Kidney (tissue), 14 donors: ENCODE results near the gene MBD3L3. TPM values are rescaled to one million over a fixed set of nuclear protein-coding genes. Genes with fewer than 3 reads are reported as not detected.
"Not testable (repeated sequence)": the region's sequence is repeated elsewhere in the genome, so short reads cannot be mapped to it uniquely, and the experiment has no call there.

Experiments used
- DNase-seq, 5 donors: peaks; one replicate each; pipeline ENCODE4 v3.0.0-alpha.2; 2013 to 2020
- FAIRE-seq: peaks from 2 replicates; lab custom pipeline; 2012; peaks lifted over from hg19 to GRCh38; lab: Jason Lieb, UNC
- H3K27ac ChIP-seq, 2 donors: one replicate each; pipeline ENCODE4 v1.7.0; 2013; ENCODE audit warnings: low read depth in 2 of 2, low read length in 2 of 2, inconsistent platforms in 1 of 2
- H3K27me3 ChIP-seq: one replicate; pipeline ENCODE4 v1.7.1; 2013; ENCODE audit warnings: low read length, inconsistent platforms; ENCODE audit not compliant: control insufficient read depth, insufficient read depth
- H3K36me3 ChIP-seq, 3 donors: one replicate each; pipeline versions ENCODE4 v1.7.0 to v1.7.1; 2013; ENCODE audit warnings: low read length in 3 of 3, control low read depth in 1 of 3, inconsistent platforms in 1 of 3; ENCODE audit not compliant: insufficient read depth in 3 of 3, control insufficient read depth in 2 of 3
- H3K4me1 ChIP-seq, 3 donors: one replicate each; pipeline versions ENCODE4 v1.7.0 to v1.7.1; 2013; ENCODE audit warnings: low read length in 3 of 3, inconsistent platforms in 1 of 3, low read depth in 1 of 3; ENCODE audit not compliant: control insufficient read depth in 2 of 3, insufficient read depth in 2 of 3
- H3K4me3 ChIP-seq, 3 donors: one replicate each; pipeline versions ENCODE4 v1.7.0 to v1.8.1; 2013; ENCODE audit warnings: low read length in 3 of 3, control low read depth in 1 of 3, inconsistent platforms in 1 of 3
- H3K9ac ChIP-seq, 3 donors: one replicate each; pipeline versions ENCODE4 v1.7.0 to v1.7.1; 2013; ENCODE audit warnings: low read length in 3 of 3, control low read depth in 1 of 3, inconsistent platforms in 1 of 3
- H3K9me3 ChIP-seq, 3 donors: one replicate each; pipeline versions ENCODE4 v1.7.0 to v1.7.1; 2013; ENCODE audit warnings: low read length in 3 of 3, control low read depth in 1 of 3, inconsistent platforms in 1 of 3; ENCODE audit not compliant: control insufficient read depth in 2 of 3, insufficient read depth in 1 of 3
- intact Hi-C: fragments of 100-400 bp; cut with DNase I; formaldehyde crosslinking; loops from one replicate; pipeline ENCODE4 v1.11.1; 2022
- polyA plus RNA-seq: library from polyadenylated mRNA; stranded (reverse); fragments of 350-450 nt; fragmentation: Illumina TruSeq; extraction: RNeasy Lipid Tissue Mini Kit (QIAGEN cat#74804); gene quantifications from one replicate; pipeline ENCODE4 v1.2.3, GENCODE V29; 2014; ENCODE audit warnings: low read depth, low replicate concordance; ENCODE audit not compliant: insufficient read depth
- total RNA-seq: library from RNA; stranded (reverse); fragmentation: NEBNext Ultra II Directional; extraction: Animal tissue kit (Norgen Biotek cat#: 25700); gene quantifications from one replicate; pipeline ENCODE4 v1.2.1, GENCODE V29; 2021
- TF ChIP-seq, protein P1 (sequence below): IDR thresholded peaks from 3 replicates; pipeline ENCODE4 v1.5.1; 2012; ENCODE audit warnings: mild to moderate bottlenecking, moderate library complexity, borderline replicate concordance; ENCODE audit not compliant: insufficient read depth; ENCODE audit errors: extremely low read depth
- donor health status: control.
- donor health status: control.
- donor health status: control.
- donor health status: control.
- donor health status: control.
- donor health status: DM: yes; HTN: yes; CAD: no.
- donor health status: Normal renal cell carcinoma (clear cell type).

Gene MBD3L3
- total and polyA plus RNA-seq, 2 donors from 2014 or later = not detected

DNA sequence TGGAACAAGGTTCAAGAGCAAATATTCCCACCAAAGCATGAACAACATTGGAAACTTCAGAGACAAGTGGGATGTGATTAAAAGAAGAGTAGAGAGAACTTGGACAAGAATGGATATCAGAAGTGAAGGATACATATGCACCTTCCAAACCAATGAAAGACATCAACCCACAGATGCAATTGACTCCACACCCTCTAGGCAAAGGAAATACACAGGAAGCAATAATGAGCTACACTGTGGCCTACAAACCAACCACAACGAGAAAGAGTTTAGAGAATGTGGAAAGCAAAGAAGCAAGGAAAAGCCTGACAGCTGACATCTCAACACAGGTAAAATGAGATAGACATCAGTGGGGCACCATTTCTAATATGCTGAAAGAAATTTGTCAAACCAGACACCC is 29.7 kb downstream of the MBD3L3 start:
- intact Hi-C loops, H3K36me3 ChIP-seq, FAIRE-seq, H3K27ac ChIP-seq, H3K9ac ChIP-seq, H3K9me3 ChIP-seq, H3K4me3 ChIP-seq, DNase-seq, H3K27me3 ChIP-seq, H3K4me1 ChIP-seq: not testable (repeated sequence)

GRCh38 chr19:7021331-7021730 is 37.1 kb downstream of the MBD3L3 start, which contains the start of gene MBD3L2B:
Gene MBD3L2B, minus strand, starts transcription at chr19:7021431. Its CDS starts 34 bp downstream, at chr19:7021397.
- H3K4me3 ChIP-seq, H3K27me3 ChIP-seq, FAIRE-seq, H3K9ac ChIP-seq, H3K36me3 ChIP-seq, intact Hi-C loops, DNase-seq, H3K9me3 ChIP-seq, H3K27ac ChIP-seq, H3K4me1 ChIP-seq: not testable (repeated sequence)

DNA sequence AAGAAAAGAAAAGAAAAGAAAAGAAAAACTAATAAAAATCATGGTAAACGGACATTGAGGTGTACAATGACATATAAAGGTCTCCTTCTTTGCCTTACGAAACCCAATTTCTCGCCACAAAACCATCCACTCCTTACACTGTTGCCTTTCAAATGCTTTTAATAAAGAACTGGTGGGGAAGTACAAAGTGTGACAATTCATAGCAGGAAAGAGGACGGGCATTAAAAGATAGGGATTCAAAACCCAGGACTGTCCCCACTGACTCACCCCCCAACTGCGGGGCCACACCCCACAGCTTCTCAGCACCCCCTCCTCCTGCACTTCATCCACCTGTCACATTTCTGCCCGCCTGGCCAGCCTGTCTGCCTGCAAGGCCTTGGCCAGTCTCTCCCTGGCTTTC is 39.6 kb downstream of the MBD3L3 start:
- TF ChIP-seq, protein P1, sequence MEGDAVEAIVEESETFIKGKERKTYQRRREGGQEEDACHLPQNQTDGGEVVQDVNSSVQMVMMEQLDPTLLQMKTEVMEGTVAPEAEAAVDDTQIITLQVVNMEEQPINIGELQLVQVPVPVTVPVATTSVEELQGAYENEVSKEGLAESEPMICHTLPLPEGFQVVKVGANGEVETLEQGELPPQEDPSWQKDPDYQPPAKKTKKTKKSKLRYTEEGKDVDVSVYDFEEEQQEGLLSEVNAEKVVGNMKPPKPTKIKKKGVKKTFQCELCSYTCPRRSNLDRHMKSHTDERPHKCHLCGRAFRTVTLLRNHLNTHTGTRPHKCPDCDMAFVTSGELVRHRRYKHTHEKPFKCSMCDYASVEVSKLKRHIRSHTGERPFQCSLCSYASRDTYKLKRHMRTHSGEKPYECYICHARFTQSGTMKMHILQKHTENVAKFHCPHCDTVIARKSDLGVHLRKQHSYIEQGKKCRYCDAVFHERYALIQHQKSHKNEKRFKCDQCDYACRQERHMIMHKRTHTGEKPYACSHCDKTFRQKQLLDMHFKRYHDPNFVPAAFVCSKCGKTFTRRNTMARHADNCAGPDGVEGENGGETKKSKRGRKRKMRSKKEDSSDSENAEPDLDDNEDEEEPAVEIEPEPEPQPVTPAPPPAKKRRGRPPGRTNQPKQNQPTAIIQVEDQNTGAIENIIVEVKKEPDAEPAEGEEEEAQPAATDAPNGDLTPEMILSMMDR = no peak
- FAIRE-seq = no peak
- H3K27ac ChIP-seq = no peak overlapping the region

GRCh38 chr19:7013678-7014077 is 44.8 kb downstream of the MBD3L3 start:
- TF ChIP-seq, protein P1 = no peak
- no peaks in the 10 kb centered on the region for H3K4me1 ChIP-seq
- no peaks in the 10 kb centered on the region for H3K36me3 ChIP-seq
- intact Hi-C loops = no loop called here
- no peaks in the 10 kb centered on the region for H3K27me3 ChIP-seq
- DNase-seq (no peak), FAIRE-seq (no peak)
- H3K9ac ChIP-seq = no peak overlapping the region
- no peak overlapping the region for H3K4me3 ChIP-seq
- no peaks in the 10 kb centered on the region for H3K9me3 ChIP-seq
- H3K27ac ChIP-seq = no peak overlapping the region

More for the DNA sequence above, 39.6 kb downstream of the MBD3L3 start:
- Histone ChIP-seq H3K27me3 (no peaks in the 10 kb centered on the region), H3K9ac (no peak overlapping the region), H3K4me1 (no peaks in the 10 kb centered on the region), H3K4me3 (no peak overlapping the region), H3K9me3 (no peaks in the 10 kb centered on the region), H3K36me3 (no peaks in the 10 kb centered on the region)
- DNase-seq = no peak
- intact Hi-C loops = no loop called here
